HepG2 (cell line): ENCODE data around the gene SLC25A19. TPM values are rescaled to one million over a fixed set of nuclear protein-coding genes. Genes with fewer than 3 reads are reported as not detected.

Source experiments
- FOXC1 ChIP-seq: sonication (generic); formaldehyde crosslinking; IDR thresholded peaks from 2 replicates; pipeline ENCODE4 v1.8.0; 2022; ENCODE audit warnings: mild to moderate bottlenecking, missing genetic modification reagents, borderline replicate concordance
- HIVEP1 ChIP-seq: sonication (generic); formaldehyde crosslinking; IDR thresholded peaks from 2 replicates; pipeline ENCODE4 v1.4.0; 2020; ENCODE audit warnings: mild to moderate bottlenecking, missing genetic modification reagents
- HOXA9 ChIP-seq: sonication (generic); formaldehyde crosslinking; IDR thresholded peaks from 2 replicates; pipeline ENCODE4 v1.8.1; 2022; ENCODE audit warnings: missing genetic modification reagents, mild to moderate bottlenecking, moderate library complexity, borderline replicate concordance
- MXD4 ChIP-seq: IDR thresholded peaks from 2 replicates; pipeline ENCODE4 v1.6.1; 2016; ENCODE audit warnings: mild to moderate bottlenecking, missing biosample characterization, missing genetic modification reagents
- PTBP1 ChIP-seq: fragments of 200-400 bp; formaldehyde crosslinking; IDR thresholded peaks from 2 replicates; pipeline ENCODE4 v1.6.1; 2018; ENCODE audit warnings: low read length, low read depth; ENCODE audit not compliant: poor library complexity, severe bottlenecking
- YEATS4 ChIP-seq: sonication (generic); formaldehyde crosslinking; IDR thresholded peaks from 2 replicates; pipeline ENCODE4 v1.4.0; 2020; ENCODE audit warnings: missing genetic modification reagents, borderline replicate concordance
- ZNF484 ChIP-seq: sonication (generic); formaldehyde crosslinking; IDR thresholded peaks from 2 replicates; pipeline ENCODE4 v1.5.1; 2020; ENCODE audit warnings: mild to moderate bottlenecking, low read depth, missing genetic modification reagents, borderline replicate concordance
- ZNF672 ChIP-seq: sonication (generic); formaldehyde crosslinking; IDR thresholded peaks from 2 replicates; pipeline ENCODE4 v1.8.1; 2022; ENCODE audit warnings: missing genetic modification reagents
- ZNF749 ChIP-seq: sonication (generic); formaldehyde crosslinking; IDR thresholded peaks from 2 replicates; pipeline ENCODE4 v1.8.0; 2022; ENCODE audit warnings: mild to moderate bottlenecking, missing genetic modification reagents, moderate library complexity, borderline replicate concordance
- polyA plus RNA-seq, 8 experiments: library from polyadenylated mRNA; depleted of rRNA in 3 of 8; stranded (reverse) in 7 of 8; unstranded in 1 of 8; fragments of >200 nt; fragmentation: Illumina TruSeq in 4 of 8; extraction: Trizol in 4 of 8; gene quantifications; 2 replicates each; pipeline versions ENCODE4 v1.2.1 to v1.2.3, GENCODE V29; 2011 to 2016; ENCODE audit warnings: low read depth in 4 of 8, missing spikeins in 1 of 8, mixed read lengths in 1 of 8; ENCODE audit not compliant: insufficient read depth in 1 of 8
- total RNA-seq, 5 experiments: library from RNA; depleted of rRNA; stranded (reverse); fragments of >200 nt; fragmentation: Illumina TruSeq; extraction: Trizol; gene quantifications; 2 replicates each; pipeline ENCODE4 v1.2.3, GENCODE V29; 2016; ENCODE audit warnings: low read depth in 1 of 5
- TF ChIP-seq, protein P1 (sequence below): sonication (generic); formaldehyde crosslinking; IDR thresholded peaks from 2 replicates; pipeline ENCODE4 v1.4.0; 2020; ENCODE audit warnings: missing genetic modification reagents
- TF ChIP-seq, protein P2 (sequence below): sonication (generic); formaldehyde crosslinking; IDR thresholded peaks from 2 replicates; pipeline ENCODE4 v1.4.0; 2020; ENCODE audit warnings: missing genetic modification reagents
- TF ChIP-seq, protein P3 (sequence below): sonication (generic); formaldehyde crosslinking; IDR thresholded peaks from 2 replicates; pipeline ENCODE4 v1.4.0; 2020; ENCODE audit warnings: mild to moderate bottlenecking, missing genetic modification reagents
- TF ChIP-seq, protein P4 (sequence below): sonication (generic); formaldehyde crosslinking; IDR thresholded peaks from 2 replicates; pipeline ENCODE4 v1.4.0; 2020; ENCODE audit warnings: missing genetic modification reagents; ENCODE audit errors: not compliant biosample characterization
- TF ChIP-seq, protein P5 (sequence below): sonication (generic); formaldehyde crosslinking; conservative IDR thresholded peaks from 2 replicates; pipeline ENCODE4 v1.4.0; 2020; ENCODE audit warnings: missing genetic modification reagents
- TF ChIP-seq, protein P6 (sequence below): sonication (generic); formaldehyde crosslinking; IDR thresholded peaks from 2 replicates; pipeline ENCODE4 v1.5.0; 2020; ENCODE audit warnings: missing genetic modification reagents, mild to moderate bottlenecking, borderline replicate concordance
- TF ChIP-seq, protein P7 (sequence below): sonication (generic); formaldehyde crosslinking; IDR thresholded peaks from 2 replicates; pipeline ENCODE4 v1.9.0; 2021; ENCODE audit warnings: missing genetic modification reagents, mild to moderate bottlenecking, borderline replicate concordance

Gene SLC25A19
- total and polyA plus RNA-seq, 2 of the 13 experiments (the other 11 are each of a cell fraction or from before 2014, with no cell fraction given) = 24.4 to 41.4 TPM

DNA sequence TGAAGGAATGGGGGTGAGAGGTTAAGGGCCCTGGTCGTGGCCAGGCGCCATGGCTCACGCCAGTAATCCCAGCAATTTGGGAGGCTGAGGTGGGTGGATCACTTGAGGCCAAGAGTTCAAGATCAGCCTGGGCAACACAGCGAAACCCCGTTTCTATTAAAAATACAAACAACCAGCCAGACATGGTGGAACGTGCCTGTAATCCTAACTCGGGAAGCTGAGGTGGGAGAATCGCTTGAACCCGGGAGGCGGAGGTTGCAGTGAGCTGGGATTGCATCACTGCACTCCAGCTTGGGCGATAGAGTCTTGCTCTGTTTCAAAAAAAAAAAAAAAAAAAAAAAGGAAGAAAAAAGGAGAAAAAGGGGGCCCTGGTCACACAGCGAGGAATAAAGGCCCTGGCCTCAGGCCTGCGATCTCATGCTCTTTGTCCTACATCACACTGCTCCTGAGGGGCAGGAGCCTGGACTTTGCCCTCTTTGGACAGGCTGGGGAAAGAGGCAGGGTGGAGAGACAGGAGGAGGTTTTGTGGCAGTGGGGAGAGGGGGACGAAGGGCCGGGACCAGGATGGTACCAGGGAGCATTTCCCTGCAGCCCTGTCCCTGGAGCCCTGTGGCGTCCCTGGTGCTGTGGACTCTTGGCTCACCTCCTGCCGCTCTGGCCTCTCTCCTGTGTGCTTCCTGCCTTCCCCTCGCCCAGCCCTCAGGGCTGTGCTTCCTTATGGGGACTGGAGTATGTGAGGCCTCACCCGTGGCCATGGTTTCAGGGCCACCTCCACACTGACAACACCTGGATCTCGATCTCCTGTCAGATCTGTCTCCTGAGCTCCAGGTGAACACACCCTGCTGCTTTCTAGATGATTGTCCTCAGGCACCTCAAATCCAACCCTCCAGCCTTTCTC lies 19.7 kb upstream of the SLC25A19 start (continued):
- TF ChIP-seq ZNF672 (CRISPR knock-in tag) (no peak), HOXA9 (no peak), ZNF484 (CRISPR knock-in tag) (no peak), MXD4 (CRISPR knock-in tag) (peak; percentile 27; the same call in 1 of the 2 replicates), YEATS4 (CRISPR knock-in tag) (peak; percentile 87; the same call in 1 of the 2 replicates), HIVEP1 (CRISPR knock-in tag) (no peak), PTBP1 (no peak), ZNF749 (CRISPR knock-in tag) (peak; percentile 82; the same call in 1 of the 2 replicates), FOXC1 (peak; percentile 76; the same call in 1 of the 2 replicates)
- TF ChIP-seq, protein P1, sequence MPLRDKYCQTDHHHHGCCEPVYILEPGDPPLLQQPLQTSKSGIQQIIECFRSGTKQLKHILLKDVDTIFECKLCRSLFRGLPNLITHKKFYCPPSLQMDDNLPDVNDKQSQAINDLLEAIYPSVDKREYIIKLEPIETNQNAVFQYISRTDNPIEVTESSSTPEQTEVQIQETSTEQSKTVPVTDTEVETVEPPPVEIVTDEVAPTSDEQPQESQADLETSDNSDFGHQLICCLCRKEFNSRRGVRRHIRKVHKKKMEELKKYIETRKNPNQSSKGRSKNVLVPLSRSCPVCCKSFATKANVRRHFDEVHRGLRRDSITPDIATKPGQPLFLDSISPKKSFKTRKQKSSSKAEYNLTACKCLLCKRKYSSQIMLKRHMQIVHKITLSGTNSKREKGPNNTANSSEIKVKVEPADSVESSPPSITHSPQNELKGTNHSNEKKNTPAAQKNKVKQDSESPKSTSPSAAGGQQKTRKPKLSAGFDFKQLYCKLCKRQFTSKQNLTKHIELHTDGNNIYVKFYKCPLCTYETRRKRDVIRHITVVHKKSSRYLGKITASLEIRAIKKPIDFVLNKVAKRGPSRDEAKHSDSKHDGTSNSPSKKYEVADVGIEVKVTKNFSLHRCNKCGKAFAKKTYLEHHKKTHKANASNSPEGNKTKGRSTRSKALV (CRISPR knock-in tag) = no peak
- TF ChIP-seq, protein P2, sequence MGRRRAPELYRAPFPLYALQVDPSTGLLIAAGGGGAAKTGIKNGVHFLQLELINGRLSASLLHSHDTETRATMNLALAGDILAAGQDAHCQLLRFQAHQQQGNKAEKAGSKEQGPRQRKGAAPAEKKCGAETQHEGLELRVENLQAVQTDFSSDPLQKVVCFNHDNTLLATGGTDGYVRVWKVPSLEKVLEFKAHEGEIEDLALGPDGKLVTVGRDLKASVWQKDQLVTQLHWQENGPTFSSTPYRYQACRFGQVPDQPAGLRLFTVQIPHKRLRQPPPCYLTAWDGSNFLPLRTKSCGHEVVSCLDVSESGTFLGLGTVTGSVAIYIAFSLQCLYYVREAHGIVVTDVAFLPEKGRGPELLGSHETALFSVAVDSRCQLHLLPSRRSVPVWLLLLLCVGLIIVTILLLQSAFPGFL = no peak
- TF ChIP-seq, protein P3, sequence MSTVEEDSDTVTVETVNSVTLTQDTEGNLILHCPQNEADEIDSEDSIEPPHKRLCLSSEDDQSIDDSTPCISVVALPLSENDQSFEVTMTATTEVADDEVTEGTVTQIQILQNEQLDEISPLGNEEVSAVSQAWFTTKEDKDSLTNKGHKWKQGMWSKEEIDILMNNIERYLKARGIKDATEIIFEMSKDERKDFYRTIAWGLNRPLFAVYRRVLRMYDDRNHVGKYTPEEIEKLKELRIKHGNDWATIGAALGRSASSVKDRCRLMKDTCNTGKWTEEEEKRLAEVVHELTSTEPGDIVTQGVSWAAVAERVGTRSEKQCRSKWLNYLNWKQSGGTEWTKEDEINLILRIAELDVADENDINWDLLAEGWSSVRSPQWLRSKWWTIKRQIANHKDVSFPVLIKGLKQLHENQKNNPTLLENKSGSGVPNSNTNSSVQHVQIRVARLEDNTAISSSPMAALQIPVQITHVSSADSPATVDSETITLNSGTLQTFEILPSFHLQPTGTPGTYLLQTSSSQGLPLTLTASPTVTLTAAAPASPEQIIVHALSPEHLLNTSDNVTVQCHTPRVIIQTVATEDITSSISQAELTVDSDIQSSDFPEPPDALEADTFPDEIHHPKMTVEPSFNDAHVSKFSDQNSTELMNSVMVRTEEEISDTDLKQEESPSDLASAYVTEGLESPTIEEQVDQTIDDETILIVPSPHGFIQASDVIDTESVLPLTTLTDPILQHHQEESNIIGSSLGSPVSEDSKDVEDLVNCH = 0 out of 2 replicates have a peak, but pooled peaks have one; percentile 76
- TF ChIP-seq, protein P4, sequence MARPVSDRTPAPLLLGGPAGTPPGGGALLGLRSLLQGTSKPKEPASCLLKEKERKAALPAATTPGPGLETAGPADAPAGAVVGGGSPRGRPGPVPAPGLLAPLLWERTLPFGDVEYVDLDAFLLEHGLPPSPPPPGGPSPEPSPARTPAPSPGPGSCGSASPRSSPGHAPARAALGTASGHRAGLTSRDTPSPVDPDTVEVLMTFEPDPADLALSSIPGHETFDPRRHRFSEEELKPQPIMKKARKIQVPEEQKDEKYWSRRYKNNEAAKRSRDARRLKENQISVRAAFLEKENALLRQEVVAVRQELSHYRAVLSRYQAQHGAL = no peak
- TF ChIP-seq, protein P5, sequence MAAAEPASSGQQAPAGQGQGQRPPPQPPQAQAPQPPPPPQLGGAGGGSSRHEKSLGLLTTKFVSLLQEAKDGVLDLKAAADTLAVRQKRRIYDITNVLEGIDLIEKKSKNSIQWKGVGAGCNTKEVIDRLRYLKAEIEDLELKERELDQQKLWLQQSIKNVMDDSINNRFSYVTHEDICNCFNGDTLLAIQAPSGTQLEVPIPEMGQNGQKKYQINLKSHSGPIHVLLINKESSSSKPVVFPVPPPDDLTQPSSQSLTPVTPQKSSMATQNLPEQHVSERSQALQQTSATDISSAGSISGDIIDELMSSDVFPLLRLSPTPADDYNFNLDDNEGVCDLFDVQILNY = no peak
- TF ChIP-seq, protein P6, sequence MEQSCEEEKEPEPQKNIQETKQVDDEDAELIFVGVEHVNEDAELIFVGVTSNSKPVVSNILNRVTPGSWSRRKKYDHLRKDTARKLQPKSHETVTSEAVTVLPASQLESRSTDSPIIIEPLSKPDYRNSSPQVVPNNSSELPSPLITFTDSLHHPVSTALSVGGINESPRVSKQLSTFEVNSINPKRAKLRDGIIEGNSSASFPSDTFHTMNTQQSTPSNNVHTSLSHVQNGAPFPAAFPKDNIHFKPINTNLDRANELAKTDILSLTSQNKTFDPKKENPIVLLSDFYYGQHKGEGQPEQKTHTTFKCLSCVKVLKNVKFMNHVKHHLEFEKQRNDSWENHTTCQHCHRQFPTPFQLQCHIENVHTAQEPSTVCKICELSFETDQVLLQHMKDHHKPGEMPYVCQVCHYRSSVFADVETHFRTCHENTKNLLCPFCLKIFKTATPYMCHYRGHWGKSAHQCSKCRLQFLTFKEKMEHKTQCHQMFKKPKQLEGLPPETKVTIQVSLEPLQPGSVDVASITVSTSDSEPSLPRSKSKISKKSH (CRISPR knock-in tag) = peak; percentile 66; the same call in 1 of the 2 replicates
- TF ChIP-seq, protein P7, sequence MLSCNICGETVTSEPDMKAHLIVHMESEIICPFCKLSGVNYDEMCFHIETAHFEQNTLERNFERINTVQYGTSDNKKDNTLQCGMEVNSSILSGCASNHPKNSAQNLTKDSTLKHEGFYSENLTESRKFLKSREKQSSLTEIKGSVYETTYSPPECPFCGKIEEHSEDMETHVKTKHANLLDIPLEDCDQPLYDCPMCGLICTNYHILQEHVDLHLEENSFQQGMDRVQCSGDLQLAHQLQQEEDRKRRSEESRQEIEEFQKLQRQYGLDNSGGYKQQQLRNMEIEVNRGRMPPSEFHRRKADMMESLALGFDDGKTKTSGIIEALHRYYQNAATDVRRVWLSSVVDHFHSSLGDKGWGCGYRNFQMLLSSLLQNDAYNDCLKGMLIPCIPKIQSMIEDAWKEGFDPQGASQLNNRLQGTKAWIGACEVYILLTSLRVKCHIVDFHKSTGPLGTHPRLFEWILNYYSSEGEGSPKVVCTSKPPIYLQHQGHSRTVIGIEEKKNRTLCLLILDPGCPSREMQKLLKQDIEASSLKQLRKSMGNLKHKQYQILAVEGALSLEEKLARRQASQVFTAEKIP = no peak
